ENCODE data around the gene OR6C2.

The OR6C2 gene

DNA sequence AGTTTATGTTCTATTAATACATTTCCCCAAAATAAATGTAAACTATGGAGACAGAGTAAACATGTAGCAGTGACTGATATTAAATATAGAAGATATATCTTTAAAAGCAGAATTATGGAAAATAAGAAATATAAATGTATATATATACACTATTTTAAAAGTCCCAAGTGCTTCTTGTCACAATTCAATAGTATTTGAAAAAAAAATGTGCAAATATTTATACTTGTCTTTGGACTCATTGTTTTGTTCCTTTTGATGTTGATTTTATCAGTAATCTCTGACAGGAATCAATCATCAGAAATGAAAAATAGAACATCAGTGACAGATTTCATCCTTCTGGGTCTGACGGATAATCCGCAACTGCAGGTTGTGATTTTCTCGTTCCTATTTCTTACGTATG, 17.9 kb upstream of the OR6C2 start, which contains the start of gene OR6C76 (continued):
- TF ChIP-seq SP7 (tag by site-specific recombination; IDR thresholded peaks at IDR 0.05) = no peak
- no peak for TF ChIP-seq ZNF18 (tag by site-specific recombination; IDR thresholded peaks at IDR 0.05)

GRCh38 chr12:55428331-55429243, 15.3 kb upstream of the OR6C2 start:
- H3K4me3 ChIP-seq (ENCODE audit: low read depth, low read length) = no peak overlapping the region
- POLR2A ChIA-PET = no interaction called here
- H3K36me3 ChIP-seq (ENCODE audit: control insufficient read depth in 2 of 2, insufficient read depth in 1 of 2, low read length in 2 of 2) = no peaks in the 10 kb centered on the region
- no peak overlapping the region for H3K27ac ChIP-seq (ENCODE audit: extremely low read depth, low read depth, low read length)
- CTCF ChIA-PET = no interaction called here
- H3K4me1 ChIP-seq (ENCODE audit: control insufficient read depth, insufficient read depth, low read length) = no peaks in the 10 kb centered on the region
- H3K9me3 ChIP-seq (ENCODE audit: control insufficient read depth, insufficient read depth, low read depth, low read length) = no peaks in the 10 kb centered on the region
- no peak for TF ChIP-seq ZNF2 (tag by site-specific recombination; IDR thresholded peaks at IDR 0.05)
- TF ChIP-seq BCL6B (tag by site-specific recombination; IDR thresholded peaks at IDR 0.05) = no peak
- TF ChIP-seq, protein P1, sequence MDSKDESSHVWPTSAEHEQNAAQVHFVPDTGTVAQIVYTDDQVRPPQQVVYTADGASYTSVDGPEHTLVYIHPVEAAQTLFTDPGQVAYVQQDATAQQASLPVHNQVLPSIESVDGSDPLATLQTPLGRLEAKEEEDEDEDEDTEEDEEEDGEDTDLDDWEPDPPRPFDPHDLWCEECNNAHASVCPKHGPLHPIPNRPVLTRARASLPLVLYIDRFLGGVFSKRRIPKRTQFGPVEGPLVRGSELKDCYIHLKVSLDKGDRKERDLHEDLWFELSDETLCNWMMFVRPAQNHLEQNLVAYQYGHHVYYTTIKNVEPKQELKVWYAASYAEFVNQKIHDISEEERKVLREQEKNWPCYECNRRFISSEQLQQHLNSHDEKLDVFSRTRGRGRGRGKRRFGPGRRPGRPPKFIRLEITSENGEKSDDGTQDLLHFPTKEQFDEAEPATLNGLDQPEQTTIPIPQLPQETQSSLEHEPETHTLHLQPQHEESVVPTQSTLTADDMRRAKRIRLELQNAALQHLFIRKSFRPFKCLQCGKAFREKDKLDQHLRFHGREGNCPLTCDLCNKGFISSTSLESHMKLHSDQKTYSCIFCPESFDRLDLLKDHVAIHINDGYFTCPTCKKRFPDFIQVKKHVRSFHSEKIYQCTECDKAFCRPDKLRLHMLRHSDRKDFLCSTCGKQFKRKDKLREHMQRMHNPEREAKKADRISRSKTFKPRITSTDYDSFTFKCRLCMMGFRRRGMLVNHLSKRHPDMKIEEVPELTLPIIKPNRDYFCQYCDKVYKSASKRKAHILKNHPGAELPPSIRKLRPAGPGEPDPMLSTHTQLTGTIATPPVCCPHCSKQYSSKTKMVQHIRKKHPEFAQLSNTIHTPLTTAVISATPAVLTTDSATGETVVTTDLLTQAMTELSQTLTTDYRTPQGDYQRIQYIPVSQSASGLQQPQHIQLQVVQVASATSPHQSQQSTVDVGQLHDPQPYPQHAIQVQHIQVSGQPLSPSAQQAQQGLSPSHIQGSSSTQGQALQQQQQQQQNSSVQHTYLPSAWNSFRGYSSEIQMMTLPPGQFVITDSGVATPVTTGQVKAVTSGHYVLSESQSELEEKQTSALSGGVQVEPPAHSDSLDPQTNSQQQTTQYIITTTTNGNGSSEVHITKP (tag by site-specific recombination; IDR thresholded peaks at IDR 0.05) = no peak
- no peak for TF ChIP-seq ZNF626 (tag by site-specific recombination; IDR thresholded peaks at IDR 0.05)
- no peak for TF ChIP-seq ZNF692 (tag by site-specific recombination; IDR thresholded peaks at IDR 0.05)
- no peak for TF ChIP-seq ZNF707 (tag by site-specific recombination; IDR thresholded peaks at IDR 0.05)
- no peak for TF ChIP-seq ZNF621 (tag by site-specific recombination; IDR thresholded peaks at IDR 0.05)
- no peak for TF ChIP-seq ZNF580 (tag by site-specific recombination; IDR thresholded peaks at IDR 0.05)
- TF ChIP-seq ZNF324 (tag by site-specific recombination; IDR thresholded peaks at IDR 0.05) = no peak
- no peak for TF ChIP-seq ZNF561 (tag by site-specific recombination; IDR thresholded peaks at IDR 0.05; ENCODE audit: borderline replicate concordance)
- TF ChIP-seq ZNF148 (tag by site-specific recombination; IDR thresholded peaks at IDR 0.05; ENCODE audit: borderline replicate concordance) = no peak
- TF ChIP-seq KLF9 (tag by site-specific recombination; IDR thresholded peaks at IDR 0.05; ENCODE audit: low read depth) = no peak
- TF ChIP-seq ZSCAN23 (tag by site-specific recombination; IDR thresholded peaks at IDR 0.05) = no peak
- TF ChIP-seq ZFP37 (tag by site-specific recombination; IDR thresholded peaks at IDR 0.05) = no peak
- no peak for TF ChIP-seq ZNF596 (tag by site-specific recombination; IDR thresholded peaks at IDR 0.05)
- TF ChIP-seq, protein P2, sequence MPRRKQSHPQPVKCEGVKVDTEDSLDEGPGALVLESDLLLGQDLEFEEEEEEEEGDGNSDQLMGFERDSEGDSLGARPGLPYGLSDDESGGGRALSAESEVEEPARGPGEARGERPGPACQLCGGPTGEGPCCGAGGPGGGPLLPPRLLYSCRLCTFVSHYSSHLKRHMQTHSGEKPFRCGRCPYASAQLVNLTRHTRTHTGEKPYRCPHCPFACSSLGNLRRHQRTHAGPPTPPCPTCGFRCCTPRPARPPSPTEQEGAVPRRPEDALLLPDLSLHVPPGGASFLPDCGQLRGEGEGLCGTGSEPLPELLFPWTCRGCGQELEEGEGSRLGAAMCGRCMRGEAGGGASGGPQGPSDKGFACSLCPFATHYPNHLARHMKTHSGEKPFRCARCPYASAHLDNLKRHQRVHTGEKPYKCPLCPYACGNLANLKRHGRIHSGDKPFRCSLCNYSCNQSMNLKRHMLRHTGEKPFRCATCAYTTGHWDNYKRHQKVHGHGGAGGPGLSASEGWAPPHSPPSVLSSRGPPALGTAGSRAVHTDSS (tag by site-specific recombination; IDR thresholded peaks at IDR 0.05) = no peak
- TF ChIP-seq BCL11B (tag by site-specific recombination; IDR thresholded peaks at IDR 0.05; ENCODE audit: low read depth) = no peak
- TF ChIP-seq ZNF747 (tag by site-specific recombination; IDR thresholded peaks at IDR 0.05) = no peak
- no peak for TF ChIP-seq HOXA7 (CRISPR knock-in tag; IDR thresholded peaks at IDR 0.05; ENCODE audit: borderline replicate concordance)

Data from HEK293 (cell line).